ENCODE results near the gene SUCLA2.
"Not testable (repeated sequence)": the region's sequence is repeated elsewhere in the genome, so short reads cannot be mapped to it uniquely, and the experiment has no call there.

The SUCLA2 gene

GRCh38 chr13:48009284-48009683 is 8.2 kb upstream of the SUCLA2 start:
- H3K79me2 ChIP-seq (ENCODE audit: insufficient read depth, low read length), result no peaks in the 10 kb centered on the region
- no peaks in the 10 kb centered on the region for H4K20me1 ChIP-seq (ENCODE audit: insufficient read depth, low read length)
- H3K4me1 ChIP-seq (ENCODE audit: insufficient read depth, low read length, severe bottlenecking), result no peaks in the 10 kb centered on the region
- no peaks in the 10 kb centered on the region for H3K27me3 ChIP-seq (ENCODE audit: insufficient read depth, low read length)
- no peak overlapping the region for H2AFZ ChIP-seq (ENCODE audit: low read length)
- H3K4me3 ChIP-seq (ENCODE audit: low read depth, low read length, poor library complexity, severe bottlenecking), result no peak overlapping the region
- TF ChIP-seq EZH2 (IDR thresholded peaks at IDR 0.05; ENCODE audit: borderline replicate concordance, low read length), result no peak
- TF ChIP-seq CTCF (IDR thresholded peaks at IDR 0.05; ENCODE audit: low read length), result no peak
- no peaks in the 10 kb centered on the region for H3F3A ChIP-seq (ENCODE audit: insufficient read depth, low read length)
- H3K4me2 ChIP-seq (ENCODE audit: low read length), result no peak overlapping the region
- H3K9ac ChIP-seq (ENCODE audit: low read length), result no peak overlapping the region
- H3K27ac ChIP-seq (ENCODE audit: low read depth, low read length, poor library complexity, severe bottlenecking), result no peak overlapping the region
- H3K36me3 ChIP-seq (ENCODE audit: insufficient read depth, low read length), result no peaks in the 10 kb centered on the region; the same call in 1 of the 2 replicates
- H3K9me2 ChIP-seq (ENCODE audit: low read depth, low read length), result no peaks in the 10 kb centered on the region
- no peaks in the 10 kb centered on the region for H3K9me3 ChIP-seq (ENCODE audit: low read length)

- no peak overlapping the region for H3K4me2 ChIP-seq (ENCODE audit: low read length)
- no peaks in the 10 kb centered on the region for H3K27me3 ChIP-seq (ENCODE audit: insufficient read depth, low read length)
- peaks cover 4% of the 10 kb centered on the region for H3K4me1 ChIP-seq (ENCODE audit: insufficient read depth, low read length, severe bottlenecking)
- H4K20me1 ChIP-seq (ENCODE audit: insufficient read depth, low read length), result no peaks in the 10 kb centered on the region
- no peaks in the 10 kb centered on the region for H3F3A ChIP-seq (ENCODE audit: insufficient read depth, low read length)
- H3K9me3 ChIP-seq (ENCODE audit: low read length), result no peaks in the 10 kb centered on the region
- H3K9me2 ChIP-seq (ENCODE audit: low read depth, low read length), result no peaks in the 10 kb centered on the region
- TF ChIP-seq EZH2 (IDR thresholded peaks at IDR 0.05; ENCODE audit: borderline replicate concordance, low read length) (no peak), CTCF (IDR thresholded peaks at IDR 0.05; ENCODE audit: low read length) (no peak)
- H3K9ac ChIP-seq (ENCODE audit: low read length), result no peak overlapping the region
- no peak overlapping the region for H3K27ac ChIP-seq (ENCODE audit: low read depth, low read length, poor library complexity, severe bottlenecking)
- no peaks in the 10 kb centered on the region for H3K79me2 ChIP-seq (ENCODE audit: insufficient read depth, low read length)
- no peak overlapping the region for H2AFZ ChIP-seq (ENCODE audit: low read length)
- H3K36me3 ChIP-seq (ENCODE audit: insufficient read depth, low read length), result no peaks in the 10 kb centered on the region
- H3K4me3 ChIP-seq (ENCODE audit: low read depth, low read length, poor library complexity, severe bottlenecking), result no peak overlapping the region
Measured at GRCh38 chr13:48006396-48006795, 5.3 kb upstream of the SUCLA2 start.

- Histone ChIP-seq H3K36me3 (ENCODE audit: insufficient read depth, low read length) (no peaks in the 10 kb centered on the region), H3K4me3 (ENCODE audit: low read depth, low read length, poor library complexity, severe bottlenecking) (no peak overlapping the region), H3K4me1 (ENCODE audit: insufficient read depth, low read length, severe bottlenecking) (peaks cover 15% of the 10 kb centered on the region), H3K9me2 (ENCODE audit: low read depth, low read length) (no peaks in the 10 kb centered on the region), H4K20me1 (ENCODE audit: insufficient read depth, low read length) (no peaks in the 10 kb centered on the region), H3K79me2 (ENCODE audit: insufficient read depth, low read length) (peaks cover 17% of the 10 kb centered on the region), H3F3A (ENCODE audit: insufficient read depth, low read length) (no peaks in the 10 kb centered on the region), H3K4me2 (ENCODE audit: low read length) (no peak overlapping the region), H3K9me3 (ENCODE audit: low read length) (no peaks in the 10 kb centered on the region), H2AFZ (ENCODE audit: low read length) (no peak overlapping the region), H3K27ac (ENCODE audit: low read depth, low read length, poor library complexity, severe bottlenecking) (no peak overlapping the region), H3K9ac (ENCODE audit: low read length) (no peak overlapping the region), H3K27me3 (ENCODE audit: insufficient read depth, low read length) (no peaks in the 10 kb centered on the region)
- TF ChIP-seq CTCF (IDR thresholded peaks at IDR 0.05; ENCODE audit: low read length), result no peak
- no peak for TF ChIP-seq EZH2 (IDR thresholded peaks at IDR 0.05; ENCODE audit: borderline replicate concordance, low read length)
Measured at GRCh38 chr13:48004201-48004600, 3.1 kb upstream of the SUCLA2 start.

- H3K4me3 ChIP-seq (ENCODE audit: low read depth, low read length, poor library complexity, severe bottlenecking); H3K9me2 ChIP-seq (ENCODE audit: low read depth, low read length); H3K27ac ChIP-seq (ENCODE audit: low read depth, low read length, poor library complexity, severe bottlenecking); H3K27me3 ChIP-seq (ENCODE audit: insufficient read depth, low read length); H2AFZ ChIP-seq (ENCODE audit: low read length); H3F3A ChIP-seq (ENCODE audit: insufficient read depth, low read length); H4K20me1 ChIP-seq (ENCODE audit: insufficient read depth, low read length); H3K36me3 ChIP-seq (ENCODE audit: insufficient read depth, low read length); H3K9me3 ChIP-seq (ENCODE audit: low read length); H3K4me2 ChIP-seq (ENCODE audit: low read length); H3K9ac ChIP-seq (ENCODE audit: low read length): not testable (repeated sequence)
- Histone ChIP-seq H3K4me1 (ENCODE audit: insufficient read depth, low read length, severe bottlenecking) (peaks cover 15% of the 10 kb centered on the region), H3K79me2 (ENCODE audit: insufficient read depth, low read length) (peaks cover 31% of the 10 kb centered on the region)
Measured at GRCh38 chr13:48001999-48002398, 926 bp upstream of the SUCLA2 start.

All from OCI-LY1 (cell line).